Stomach (tissue), 9 donors: ENCODE results near the gene BPGM. TPM values are rescaled to one million over a fixed set of nuclear protein-coding genes. Genes with fewer than 3 reads are reported as not detected.
A peak's percentile ranks its signal among the peaks of the same experiment; 100 is the strongest.

Source experiments
- DNase-seq, 2 donors: peaks; one replicate each; pipeline versions ENCODE4 v3.0.0 to v3.0.0-alpha.2; 2013 to 2019
- H3K27ac ChIP-seq, 5 donors: fragments of 200-600 bp in 4 of 5; sonication (generic) in 4 of 5; one replicate each; pipeline ENCODE4 v1.5.1; 2013 to 2019; ENCODE audit warnings: mild to moderate bottlenecking in 1 of 5, moderate library complexity in 1 of 5
- H3K27me3 ChIP-seq, 3 donors: fragments of 200-600 bp; sonication (generic); one replicate each; pipeline ENCODE4 v1.5.1; 2017 to 2019; ENCODE audit warnings: mixed run types in 1 of 3
- H3K36me3 ChIP-seq, 4 donors: fragments of 200-600 bp; sonication (generic); 1 replicate in 3 of 4; 2 replicates in 1 of 4; pipeline ENCODE4 v1.5.1; 2016 to 2019
- H3K4me1 ChIP-seq, 4 donors: fragments of 200-600 bp; sonication (generic); one replicate each; pipeline ENCODE4 v1.5.1; 2016 to 2019
- H3K4me3 ChIP-seq, 4 donors: fragments of 200-600 bp; sonication (generic) in 3 of 4; one replicate each; pipeline ENCODE4 v1.5.1; 2016 to 2019; ENCODE audit warnings: mild to moderate bottlenecking in 1 of 4
- H3K9me3 ChIP-seq, 4 donors: fragments of 200-600 bp; sonication (generic); one replicate each; pipeline ENCODE4 v1.5.1; 2016 to 2019
- CTCF ChIP-seq, 7 experiments: fragments of 450-650 bp in 4 of 7; fragments of 200-600 bp in 3 of 7; sonication (generic) in 3 of 7; IDR thresholded peaks; one replicate each; pipeline ENCODE4 v1.5.1; 2016 to 2019; ENCODE audit warnings: antibody characterized with exemption in 7 of 7, control low read depth in 2 of 7, mild to moderate bottlenecking in 1 of 7
- EP300 ChIP-seq: sonication (generic); formaldehyde crosslinking; IDR thresholded peaks from one replicate; pipeline ENCODE4 v1.6.1; 2017; ENCODE audit warnings: antibody characterized with exemption
- POLR2A ChIP-seq, 4 donors: fragments of 450-650 bp; IDR thresholded peaks; one replicate each; pipeline ENCODE4 v1.6.1; 2016; ENCODE audit warnings: antibody characterized with exemption in 4 of 4, control low read depth in 2 of 4, mild to moderate bottlenecking in 1 of 4, moderate library complexity in 1 of 4
- POLR2AphosphoS5 ChIP-seq, 3 donors: sonication (generic); formaldehyde crosslinking; IDR thresholded peaks; one replicate each; pipeline ENCODE4 v1.6.1; 2016; ENCODE audit warnings: antibody characterized with exemption in 3 of 3
- WGBS, 5 donors: extraction: QIAGEN DNeasy Blood & Tissue Kit in 3 of 5; methylation state at CpG; one replicate each; pipeline versions ENCODE4 v1.1.5 to v1.1.7; 2013 to 2018; 5-methylcytosine and 5-hydroxymethylcytosine counted together
- intact Hi-C: fragments of 100-400 bp; cut with DNase I; formaldehyde crosslinking; loops from one replicate; pipeline ENCODE4 v1.15.1; 2023; ENCODE audit warnings: low total_unique reads
- polyA plus RNA-seq, 3 donors: library from polyadenylated mRNA; stranded (reverse); fragments of 200-250 nt; gene quantifications; one replicate each; pipeline ENCODE4 v1.2.3, GENCODE V29; 2013
- total RNA-seq, 5 donors: library from RNA; depleted of rRNA; stranded (reverse); fragments of >200 nt; gene quantifications; one replicate each; pipeline versions ENCODE4 v1.1.0 to v1.2.3, GENCODE V29; 2014 to 2016
- donor health status: healthy with polysubstance abuse.
- donor health status: Bipolar disorder and iron deficiency.
- donor health status: healthy.

Gene BPGM
- total and polyA plus RNA-seq, 8 donors = 4.7 to 47.3 (median 19.8) TPM

GRCh38 chr7:134602881-134603451 is 43.7 kb upstream of the BPGM start:
- Histone ChIP-seq H3K4me3 (peak overlapping the region in 2 of 4 donors; percentile 18 to 22), H3K9me3 (no peaks in the 10 kb centered on the region), H3K4me1 (peaks cover 0 to 20% (median 10%) of the 10 kb centered on the region in 4 donors), H3K27ac (peak overlapping the region in 4 of 5 donors; percentile 39 to 65 (median 58)), H3K27me3 (peaks cover 0 to 7% (median 0%) of the 10 kb centered on the region in 3 donors), H3K36me3 (no peaks in the 10 kb centered on the region)
- DNase-seq = peak in 1 of 2 donors; percentile 46
- intact Hi-C loops = loop anchor here (5.0 kb wide), 1 partner anchor 86 kb away; no protein-coding TSS in a partner anchor
- TF ChIP-seq EP300 = no peak
- TF ChIP-seq CTCF (IDR thresholded peaks at IDR 0.05) = no peak
- TF ChIP-seq POLR2AphosphoS5 (IDR thresholded peaks at IDR 0.05) = peak in 1 of 3 donors; percentile 42
- TF ChIP-seq POLR2A (IDR thresholded peaks at IDR 0.05) = no peak
- 25 to 37% (median 29%) methylated on average over 11 of the region's 11 CpGs for WGBS, 5 donors

- Histone ChIP-seq H3K27ac (no peak overlapping the region), H3K36me3 (no peaks in the 10 kb centered on the region), H3K4me1 (peaks cover 0 to 20% (median 10%) of the 10 kb centered on the region in 4 donors), H3K9me3 (no peaks in the 10 kb centered on the region), H3K4me3 (no peak overlapping the region), H3K27me3 (peaks cover 0 to 11% (median 0%) of the 10 kb centered on the region in 3 donors)
- peak; percentile 75 to 89 for DNase-seq
- intact Hi-C loops = loop anchor here (5.0 kb wide), 1 partner anchor 164 kb away; no protein-coding TSS in a partner anchor
- WGBS, 5 donors = 21 to 31% (median 24%) methylated on average over 14 of the region's 14 CpGs
- peak in 5 of 7 experiments; percentile 77 to 94 (median 89) for TF ChIP-seq CTCF (IDR thresholded peaks at IDR 0.05)
- no peak for TF ChIP-seq POLR2A (IDR thresholded peaks at IDR 0.05)
These were observed 40.4 kb upstream of the BPGM start for GRCh38 chr7:134605978-134606923.

- WGBS, 5 donors = 85 to 92% (median 87%) methylated on average over 6 of the region's 6 CpGs
- TF ChIP-seq POLR2AphosphoS5 (IDR thresholded peaks at IDR 0.05) (no peak), POLR2A (IDR thresholded peaks at IDR 0.05) (no peak), CTCF (IDR thresholded peaks at IDR 0.05) (no peak), EP300 (no peak)
- no peaks in the 10 kb centered on the region for H3K9me3 ChIP-seq
- peaks cover 0 to 11% (median 0%) of the 10 kb centered on the region in 4 donors for H3K4me1 ChIP-seq
- no peak for DNase-seq
- intact Hi-C loops = no loop called here
- no peaks in the 10 kb centered on the region for H3K36me3 ChIP-seq
- H3K4me3 ChIP-seq = no peak overlapping the region
- H3K27ac ChIP-seq = no peak overlapping the region
- peaks cover 0 to 11% (median 0%) of the 10 kb centered on the region in 3 donors for H3K27me3 ChIP-seq
These were observed 35.0 kb upstream of the BPGM start for GRCh38 chr7:134611611-134612151.

GRCh38 chr7:134612197-134612596 is 34.5 kb upstream of the BPGM start:
- TF ChIP-seq POLR2A (IDR thresholded peaks at IDR 0.05) = no peak
- Histone ChIP-seq H3K27me3 (peaks cover 0 to 7% (median 0%) of the 10 kb centered on the region in 3 donors), H3K4me3 (no peak overlapping the region), H3K36me3 (no peaks in the 10 kb centered on the region), H3K9me3 (no peaks in the 10 kb centered on the region), H3K4me1 (peaks cover 0 to 11% (median 0%) of the 10 kb centered on the region in 4 donors), H3K27ac (no peak overlapping the region)
- 70 to 83% (median 76%) methylated on average over 2 of the region's 2 CpGs for WGBS, 5 donors
- intact Hi-C loops = no loop called here
- DNase-seq = no peak
